ENCODE measurements around the gene RSL24D1.

The RSL24D1 gene

GRCh38 chr15:55238877-55239276 is 42.1 kb upstream of the RSL24D1 start:
- Histone ChIP-seq H3K9me3 (ENCODE audit: control insufficient read depth, insufficient read depth, low read length) (no peaks in the 10 kb centered on the region), H3K27ac (ENCODE audit: low read depth, low read length) (no peak overlapping the region), H3K9me2 (replicated peaks; ENCODE audit: control insufficient read depth, low read length) (no peaks in the 10 kb centered on the region), H3K4me1 (ENCODE audit: control insufficient read depth, low read length) (no peaks in the 10 kb centered on the region), H3K4me2 (ENCODE audit: low read length) (no peak overlapping the region), H4K20me1 (ENCODE audit: control insufficient read depth, insufficient read depth, low read depth, low read length) (no peaks in the 10 kb centered on the region), H3K79me2 (ENCODE audit: control insufficient read depth, low read length) (no peaks in the 10 kb centered on the region), H3F3A (ENCODE audit: control insufficient read depth, insufficient read depth) (no peaks in the 10 kb centered on the region), H3K36me3 (ENCODE audit: control insufficient read depth, low read length) (no peaks in the 10 kb centered on the region), H3K27me3 (ENCODE audit: control insufficient read depth, low read length) (no peaks in the 10 kb centered on the region), H3K4me3 (ENCODE audit: low read length) (no peak overlapping the region)
- no peak for TF ChIP-seq EZH2phosphoT487 (IDR thresholded peaks at IDR 0.05; ENCODE audit: borderline replicate concordance, low read length)
- TF ChIP-seq CTCF (IDR thresholded peaks at IDR 0.05; ENCODE audit: low read depth, low read length, poor library complexity, severe bottlenecking) = no peak

- TF ChIP-seq EZH2phosphoT487 (IDR thresholded peaks at IDR 0.05; ENCODE audit: borderline replicate concordance, low read length) (no peak), CTCF (IDR thresholded peaks at IDR 0.05; ENCODE audit: low read depth, low read length, poor library complexity, severe bottlenecking) (no peak)
- Histone ChIP-seq H3K4me3 (ENCODE audit: low read length) (no peak overlapping the region), H4K20me1 (ENCODE audit: control insufficient read depth, insufficient read depth, low read depth, low read length) (no peaks in the 10 kb centered on the region), H3K9me3 (ENCODE audit: control insufficient read depth, insufficient read depth, low read length) (no peaks in the 10 kb centered on the region), H3K27me3 (ENCODE audit: control insufficient read depth, low read length) (no peaks in the 10 kb centered on the region), H3K4me1 (ENCODE audit: control insufficient read depth, low read length) (no peaks in the 10 kb centered on the region), H3K79me2 (ENCODE audit: control insufficient read depth, low read length) (no peaks in the 10 kb centered on the region), H3K27ac (ENCODE audit: low read depth, low read length) (no peak overlapping the region), H3K9me2 (replicated peaks; ENCODE audit: control insufficient read depth, low read length) (no peaks in the 10 kb centered on the region), H3F3A (ENCODE audit: control insufficient read depth, insufficient read depth) (no peaks in the 10 kb centered on the region), H3K4me2 (ENCODE audit: low read length) (no peak overlapping the region), H3K36me3 (ENCODE audit: control insufficient read depth, low read length) (no peaks in the 10 kb centered on the region)
These were observed 40.7 kb upstream of the RSL24D1 start for GRCh38 chr15:55237219-55238130.

- Histone ChIP-seq H3K27me3 (ENCODE audit: control insufficient read depth, low read length) (no peaks in the 10 kb centered on the region), H3K9me2 (replicated peaks; ENCODE audit: control insufficient read depth, low read length) (no peaks in the 10 kb centered on the region), H3K79me2 (ENCODE audit: control insufficient read depth, low read length) (no peaks in the 10 kb centered on the region), H3K4me3 (ENCODE audit: low read length) (no peak overlapping the region), H3F3A (ENCODE audit: control insufficient read depth, insufficient read depth) (no peaks in the 10 kb centered on the region), H4K20me1 (ENCODE audit: control insufficient read depth, insufficient read depth, low read depth, low read length) (no peaks in the 10 kb centered on the region), H3K4me1 (ENCODE audit: control insufficient read depth, low read length) (no peaks in the 10 kb centered on the region), H3K27ac (ENCODE audit: low read depth, low read length) (no peak overlapping the region), H3K9me3 (ENCODE audit: control insufficient read depth, insufficient read depth, low read length) (no peaks in the 10 kb centered on the region), H3K4me2 (ENCODE audit: low read length) (no peak overlapping the region), H3K36me3 (ENCODE audit: control insufficient read depth, low read length) (no peaks in the 10 kb centered on the region)
- no peak for TF ChIP-seq CTCF (IDR thresholded peaks at IDR 0.05; ENCODE audit: low read depth, low read length, poor library complexity, severe bottlenecking)
- TF ChIP-seq EZH2phosphoT487 (IDR thresholded peaks at IDR 0.05; ENCODE audit: borderline replicate concordance, low read length) = no peak
These were observed 38.9 kb upstream of the RSL24D1 start for GRCh38 chr15:55235546-55236036.
